DOHH2 (cell line): ENCODE results near the gene TMEM63B.

Experiments used
- H3F3A ChIP-seq: fragments of 200-600 bp; sonication (generic), shearing (Covaris generic); 2 replicates; pipeline ENCODE4 v1.6.0; 2016; ENCODE audit warnings: antibody characterized with exemption, mild to moderate bottlenecking; ENCODE audit not compliant: control insufficient read depth, insufficient read depth
- H3K27ac ChIP-seq: fragments of 200-600 bp; sonication (generic); 2 replicates; pipeline ENCODE4 v1.5.1; 2014; ENCODE audit warnings: low read depth, mild to moderate bottlenecking, low read length, moderate library complexity
- H3K27me3 ChIP-seq: fragments of 200-600 bp; sonication (generic); 2 replicates; pipeline ENCODE4 v1.6.1; 2014; ENCODE audit warnings: mild to moderate bottlenecking, low read length, mixed read lengths; ENCODE audit not compliant: control insufficient read depth
- H3K36me3 ChIP-seq: fragments of 200-600 bp; sonication (generic); 2 replicates; pipeline ENCODE4 v1.6.1; 2014; ENCODE audit warnings: mild to moderate bottlenecking, low read length, moderate library complexity, mixed read lengths; ENCODE audit not compliant: control insufficient read depth
- H3K4me1 ChIP-seq: fragments of 200-600 bp; sonication (generic); 2 replicates; pipeline ENCODE4 v1.6.1; 2014; ENCODE audit warnings: mild to moderate bottlenecking, low read length, mixed read lengths; ENCODE audit not compliant: control insufficient read depth
- H3K4me2 ChIP-seq: fragments of 200-600 bp; sonication (generic); 2 replicates; pipeline ENCODE4 v1.6.0; 2014; ENCODE audit warnings: mild to moderate bottlenecking, low read length, moderate library complexity
- H3K4me3 ChIP-seq: fragments of 200-600 bp; sonication (generic); 2 replicates; pipeline ENCODE4 v1.5.1; 2014; ENCODE audit warnings: mild to moderate bottlenecking, low read length, mixed read lengths
- H3K79me2 ChIP-seq: fragments of 200-600 bp; sonication (generic); 2 replicates; pipeline ENCODE4 v1.6.1; 2014; ENCODE audit warnings: mild to moderate bottlenecking, low read length, mixed read lengths; ENCODE audit not compliant: control insufficient read depth
- H3K9me2 ChIP-seq: fragments of 200-600 bp; sonication (generic); replicated peaks from 2 replicates; pipeline ENCODE4 v1.6.1; 2014; ENCODE audit warnings: mild to moderate bottlenecking, low read length, mixed read lengths; ENCODE audit not compliant: control insufficient read depth
- H3K9me3 ChIP-seq: fragments of 200-600 bp; sonication (generic); 2 replicates; pipeline ENCODE4 v1.6.1; 2014; ENCODE audit warnings: antibody characterized with exemption, low read length, mixed read lengths; ENCODE audit not compliant: control insufficient read depth, insufficient read depth
- H4K20me1 ChIP-seq: fragments of 200-600 bp; sonication (generic); 2 replicates; pipeline ENCODE4 v1.6.0; 2014; ENCODE audit warnings: low read depth, mild to moderate bottlenecking, antibody characterized with exemption, low read length, moderate library complexity; ENCODE audit not compliant: control insufficient read depth, insufficient read depth
- EZH2phosphoT487 ChIP-seq: fragments of 200-600 bp; sonication (generic); IDR thresholded peaks from 2 replicates; pipeline ENCODE4 v1.6.1; 2017; ENCODE audit warnings: borderline replicate concordance, mild to moderate bottlenecking, antibody characterized with exemption, low read length, moderate library complexity, mixed read lengths
- TF ChIP-seq, protein P1 (sequence below): fragments of 200-600 bp; sonication (generic); IDR thresholded peaks from one replicate; pipeline ENCODE4 v1.5.1; 2014; ENCODE audit warnings: antibody characterized with exemption, mild to moderate bottlenecking, low read depth, low read length; ENCODE audit not compliant: poor library complexity, severe bottlenecking

TMEM63B gene

GRCh38 chr6:44169886-44170570 is 42.7 kb downstream of the TMEM63B start:
- TF ChIP-seq EZH2phosphoT487, result no peak
- TF ChIP-seq, protein P1, sequence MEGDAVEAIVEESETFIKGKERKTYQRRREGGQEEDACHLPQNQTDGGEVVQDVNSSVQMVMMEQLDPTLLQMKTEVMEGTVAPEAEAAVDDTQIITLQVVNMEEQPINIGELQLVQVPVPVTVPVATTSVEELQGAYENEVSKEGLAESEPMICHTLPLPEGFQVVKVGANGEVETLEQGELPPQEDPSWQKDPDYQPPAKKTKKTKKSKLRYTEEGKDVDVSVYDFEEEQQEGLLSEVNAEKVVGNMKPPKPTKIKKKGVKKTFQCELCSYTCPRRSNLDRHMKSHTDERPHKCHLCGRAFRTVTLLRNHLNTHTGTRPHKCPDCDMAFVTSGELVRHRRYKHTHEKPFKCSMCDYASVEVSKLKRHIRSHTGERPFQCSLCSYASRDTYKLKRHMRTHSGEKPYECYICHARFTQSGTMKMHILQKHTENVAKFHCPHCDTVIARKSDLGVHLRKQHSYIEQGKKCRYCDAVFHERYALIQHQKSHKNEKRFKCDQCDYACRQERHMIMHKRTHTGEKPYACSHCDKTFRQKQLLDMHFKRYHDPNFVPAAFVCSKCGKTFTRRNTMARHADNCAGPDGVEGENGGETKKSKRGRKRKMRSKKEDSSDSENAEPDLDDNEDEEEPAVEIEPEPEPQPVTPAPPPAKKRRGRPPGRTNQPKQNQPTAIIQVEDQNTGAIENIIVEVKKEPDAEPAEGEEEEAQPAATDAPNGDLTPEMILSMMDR, result no peak
- Histone ChIP-seq H3K4me3 (no peak overlapping the region), H3K4me1 (no peaks in the 10 kb centered on the region), H3K27ac (no peak overlapping the region), H3K9me3 (no peaks in the 10 kb centered on the region), H3F3A (no peaks in the 10 kb centered on the region), H3K9me2 (no peaks in the 10 kb centered on the region), H3K36me3 (no peaks in the 10 kb centered on the region), H3K4me2 (no peak overlapping the region), H3K79me2 (no peaks in the 10 kb centered on the region), H3K27me3 (peaks cover 41% of the 10 kb centered on the region), H4K20me1 (no peaks in the 10 kb centered on the region)

DNA sequence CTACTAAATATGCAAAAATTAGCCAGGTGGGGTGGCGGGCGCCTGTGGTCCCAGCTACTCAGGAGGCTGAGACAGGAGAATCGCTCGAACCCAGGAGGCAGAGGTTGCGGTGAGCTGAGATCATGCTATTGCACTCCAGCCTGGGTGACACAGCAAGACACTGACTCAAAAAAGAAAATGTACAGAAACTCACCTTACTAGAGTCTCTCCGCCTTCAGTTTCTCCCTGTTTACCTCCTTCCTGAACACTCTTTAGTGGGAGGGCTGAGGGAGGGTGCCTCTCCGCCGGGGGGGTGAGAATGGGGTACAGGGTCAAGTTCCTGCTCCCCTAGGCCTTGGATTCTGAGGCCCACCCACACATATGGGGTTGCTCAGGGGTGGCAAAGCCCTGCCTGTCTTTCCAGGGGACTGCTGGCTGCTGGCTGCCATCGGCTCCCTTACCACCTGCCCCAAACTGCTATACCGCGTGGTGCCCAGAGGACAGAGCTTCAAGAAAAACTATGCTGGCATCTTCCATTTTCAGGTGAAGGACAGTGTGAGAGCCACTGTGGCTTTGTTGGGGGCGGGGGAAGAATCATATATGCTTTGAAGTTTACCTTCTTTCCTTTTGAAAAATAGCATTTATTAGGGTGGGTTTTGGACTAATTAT is 44.7 kb downstream of the TMEM63B start:
- no peaks in the 10 kb centered on the region for H3K9me2 ChIP-seq
- H4K20me1 ChIP-seq, result no peaks in the 10 kb centered on the region
- H3K4me1 ChIP-seq, result peaks cover 6% of the 10 kb centered on the region
- H3K27ac ChIP-seq, result no peak overlapping the region
- H3K27me3 ChIP-seq, result peaks cover 36% of the 10 kb centered on the region
- H3K4me3 ChIP-seq, result no peak overlapping the region
- H3K36me3 ChIP-seq, result no peaks in the 10 kb centered on the region
- TF ChIP-seq EZH2phosphoT487, result no peak
- TF ChIP-seq, protein P1, result no peak
- H3K4me2 ChIP-seq, result no peak overlapping the region
- no peaks in the 10 kb centered on the region for H3K79me2 ChIP-seq
- H3F3A ChIP-seq, result no peaks in the 10 kb centered on the region
- H3K9me3 ChIP-seq, result no peaks in the 10 kb centered on the region

GRCh38 chr6:44172731-44173500 is 45.6 kb downstream of the TMEM63B start:
- H3K27me3 ChIP-seq, result peaks cover 36% of the 10 kb centered on the region
- H3F3A ChIP-seq, result no peaks in the 10 kb centered on the region
- H4K20me1 ChIP-seq, result no peaks in the 10 kb centered on the region
- H3K27ac ChIP-seq, result no peak overlapping the region
- H3K9me2 ChIP-seq, result no peaks in the 10 kb centered on the region
- no peak overlapping the region for H3K4me2 ChIP-seq
- peaks cover 9% of the 10 kb centered on the region for H3K4me1 ChIP-seq
- no peak overlapping the region for H3K4me3 ChIP-seq
- no peaks in the 10 kb centered on the region for H3K36me3 ChIP-seq
- H3K9me3 ChIP-seq, result no peaks in the 10 kb centered on the region
- TF ChIP-seq, protein P1, result peak; percentile 97
- TF ChIP-seq EZH2phosphoT487, result no peak
- H3K79me2 ChIP-seq, result no peaks in the 10 kb centered on the region
